Aortic smooth muscle cell (primary cell): ENCODE results near the gene SPATS2L. TPM values are rescaled to one million over a fixed set of nuclear protein-coding genes. Genes with fewer than 3 reads are reported as not detected.

Source experiments
- total RNA-seq: library from RNA; depleted of rRNA; stranded (reverse); fragments of >200 nt; gene quantifications from 2 replicates; pipeline ENCODE4 v1.2.3, GENCODE V29; 2014

Gene SPATS2L, protein sequence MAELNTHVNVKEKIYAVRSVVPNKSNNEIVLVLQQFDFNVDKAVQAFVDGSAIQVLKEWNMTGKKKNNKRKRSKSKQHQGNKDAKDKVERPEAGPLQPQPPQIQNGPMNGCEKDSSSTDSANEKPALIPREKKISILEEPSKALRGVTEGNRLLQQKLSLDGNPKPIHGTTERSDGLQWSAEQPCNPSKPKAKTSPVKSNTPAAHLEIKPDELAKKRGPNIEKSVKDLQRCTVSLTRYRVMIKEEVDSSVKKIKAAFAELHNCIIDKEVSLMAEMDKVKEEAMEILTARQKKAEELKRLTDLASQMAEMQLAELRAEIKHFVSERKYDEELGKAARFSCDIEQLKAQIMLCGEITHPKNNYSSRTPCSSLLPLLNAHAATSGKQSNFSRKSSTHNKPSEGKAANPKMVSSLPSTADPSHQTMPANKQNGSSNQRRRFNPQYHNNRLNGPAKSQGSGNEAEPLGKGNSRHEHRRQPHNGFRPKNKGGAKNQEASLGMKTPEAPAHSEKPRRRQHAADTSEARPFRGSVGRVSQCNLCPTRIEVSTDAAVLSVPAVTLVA
- 55.9 and 61.6 TPM in 2 replicates for total RNA-seq

DNA sequence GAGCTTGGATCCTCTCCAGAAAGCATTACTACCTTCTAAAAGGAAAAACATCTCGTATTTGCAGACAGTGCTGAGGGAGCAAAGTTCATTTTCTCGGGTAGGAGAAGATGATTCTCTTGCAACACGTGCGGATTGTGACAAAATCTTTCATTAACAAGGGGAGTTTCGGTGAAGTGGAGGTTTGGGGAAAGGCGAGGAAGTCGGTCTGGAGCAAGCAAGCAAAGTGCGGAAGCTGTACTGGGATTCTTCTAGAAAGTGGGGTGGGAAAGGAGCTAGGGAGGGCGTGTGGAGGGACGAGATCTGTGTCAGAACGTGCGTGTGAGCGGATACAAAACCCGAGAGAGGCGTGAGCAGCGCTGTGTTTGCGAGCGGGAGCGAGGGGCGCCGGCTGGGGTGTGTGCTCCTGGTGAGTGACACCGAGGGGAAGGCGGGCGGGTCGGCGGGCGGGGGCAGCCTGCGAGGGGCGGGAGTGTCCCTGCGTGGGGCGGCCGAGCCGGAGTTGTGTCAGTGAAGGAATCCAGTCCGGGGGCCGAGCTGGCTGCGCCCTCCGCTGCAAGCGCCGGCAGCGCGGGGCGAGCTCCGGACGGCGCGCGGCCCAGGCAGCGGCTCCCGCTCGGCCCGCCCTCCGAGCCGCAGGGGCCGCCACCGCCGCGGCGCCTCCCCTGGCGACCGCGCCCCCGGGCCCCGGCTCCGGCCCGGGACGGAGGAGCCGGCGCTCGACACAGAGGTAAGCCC lies at the start of gene SPATS2L:
Gene SPATS2L, plus strand, starts transcription at position 498 of the 735 bp plus-strand sequence. CDS start 82,552 bp downstream, outside the sequence.

DNA sequence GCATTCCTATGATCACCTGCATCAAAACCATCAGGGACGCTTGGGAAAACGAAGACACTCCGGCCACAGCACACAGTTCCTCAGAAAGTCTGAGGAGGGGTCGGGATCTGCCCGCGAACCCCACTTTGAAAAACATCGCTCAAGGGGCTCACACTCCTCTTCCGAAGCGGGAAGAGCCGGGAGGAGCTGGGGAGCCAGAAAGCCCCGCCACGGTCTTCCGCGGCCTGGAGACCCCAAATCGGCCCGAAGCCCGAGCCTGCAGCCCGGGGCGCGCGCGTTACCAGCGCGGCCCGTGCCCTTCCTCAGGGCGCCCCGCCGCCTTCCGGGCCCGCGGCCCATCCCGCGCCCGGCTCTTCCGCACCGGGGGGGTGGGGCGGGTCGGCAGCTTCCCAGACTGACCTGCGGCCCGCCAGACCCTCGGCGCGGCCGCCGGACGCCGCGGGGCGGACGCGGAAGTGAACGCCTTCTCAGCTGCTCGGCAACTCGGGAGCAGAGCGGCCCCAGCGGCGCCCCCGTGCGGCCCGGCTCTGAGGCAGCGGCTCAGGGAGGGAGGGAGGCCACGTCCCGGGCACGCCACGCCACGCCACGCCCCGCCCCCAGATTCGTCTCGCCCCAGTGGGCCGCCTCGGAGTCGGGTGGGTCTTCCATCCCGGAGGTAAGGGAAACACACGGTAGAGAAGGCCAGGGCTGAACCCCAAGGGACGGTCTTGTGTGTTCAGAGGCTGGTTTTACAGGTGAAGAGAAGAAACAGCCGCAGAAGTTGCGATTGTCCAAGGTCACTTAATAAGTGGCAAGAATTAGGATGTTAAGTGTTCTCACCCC lies 203.3 kb downstream of the SPATS2L start, which contains the start of gene KCTD18:
Gene KCTD18, minus strand, starts transcription at position 457 of the 822 bp plus-strand sequence. CDS start 3,052 bp downstream, outside the sequence.

DNA sequence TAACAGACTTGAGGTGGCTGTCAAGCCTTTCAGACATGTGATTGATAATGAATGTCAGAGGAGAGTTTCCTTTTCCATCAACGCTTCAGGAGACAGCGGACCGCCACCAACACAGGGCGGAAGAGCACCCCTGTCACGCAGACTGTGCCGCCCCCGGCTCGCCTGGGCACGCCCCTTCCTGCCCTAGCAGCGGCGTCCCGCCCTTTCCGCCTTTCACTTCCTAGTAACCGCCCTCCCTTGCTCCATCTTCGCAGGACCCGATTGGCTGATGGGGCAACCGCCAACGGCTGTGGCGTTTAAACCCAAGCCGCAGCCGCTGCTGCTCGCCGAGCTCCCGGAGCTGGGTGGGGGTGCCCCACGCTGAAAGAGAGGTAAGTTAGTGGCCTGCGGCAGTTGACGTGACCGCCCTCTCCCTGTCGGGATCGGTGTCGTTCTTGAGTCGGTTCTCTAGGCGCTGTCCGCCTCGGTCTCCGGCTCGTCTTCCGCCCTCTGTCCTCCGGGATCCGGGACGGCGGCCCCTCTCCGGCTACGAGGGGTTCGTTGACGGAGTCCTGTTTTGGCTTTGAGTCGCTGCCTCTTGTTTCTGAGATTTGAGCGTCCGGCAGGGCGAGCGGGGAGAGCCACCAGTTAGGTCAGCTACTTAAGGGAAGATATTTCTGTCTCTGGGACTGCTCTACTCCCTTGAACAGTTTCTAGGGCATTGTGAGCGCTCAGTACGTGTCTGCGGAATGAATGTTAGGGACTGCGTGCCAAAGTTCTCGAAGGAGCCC lies 219.6 kb downstream of the SPATS2L start, which contains the start of gene SGO2:
Gene SGO2, plus strand, starts transcription at position 326 of the 770 bp plus-strand sequence. CDS start 6,769 bp downstream, outside the sequence.

Other genes starting within 250 kb of the SPATS2L start
- gene KCTD18, start 203.4 kb downstream of the SPATS2L start, total RNA-seq: 24.6 and 26.9 TPM in 2 replicates
- gene SGO2, start 219.5 kb downstream of the SPATS2L start, total RNA-seq: 6.0 and 10.0 TPM in 2 replicates